Adrenal gland (tissue), 12 donors: ENCODE data around the gene CREM. TPM values are rescaled to one million over a fixed set of nuclear protein-coding genes. Genes with fewer than 3 reads are reported as not detected.

Experiments
- DNase-seq, 7 donors: peaks; one replicate each; pipeline ENCODE4 v3.0.0-alpha.2; 2019 to 2020
- H3K27ac ChIP-seq, 5 donors: fragments of 200-600 bp; sonication (generic) in 4 of 5; 1 replicate in 3 of 5; 2 replicates in 2 of 5; pipeline versions ENCODE4 v1.5.1 to v1.8.0; 2016 to 2020; ENCODE audit warnings: mild to moderate bottlenecking in 1 of 5
- H3K27me3 ChIP-seq: fragments of 200-600 bp; 2 replicates; pipeline ENCODE4 v1.8.0; 2021
- H3K36me3 ChIP-seq, 2 donors: fragments of 200-600 bp; replicated peaks in 1 of 2; 1 replicate in 1 of 2; 2 replicates in 1 of 2; pipeline versions ENCODE4 v1.5.1 to v1.8.0; 2018 to 2022
- H3K4me1 ChIP-seq, 2 donors: fragments of 200-600 bp; replicated peaks in 1 of 2; 1 replicate in 1 of 2; 2 replicates in 1 of 2; pipeline versions ENCODE4 v1.5.1 to v1.8.0; 2018 to 2021
- H3K4me3 ChIP-seq, 4 donors: fragments of 200-600 bp; sonication (generic) in 3 of 4; one replicate each; pipeline ENCODE4 v1.5.1; 2016 to 2018
- H3K9me3 ChIP-seq, 3 donors: fragments of 200-600 bp; sonication (generic) in 1 of 3; replicated peaks in 1 of 3; 1 replicate in 2 of 3; 2 replicates in 1 of 3; pipeline versions ENCODE4 v1.5.1 to v1.8.0; 2016 to 2021
- POLR2A ChIP-seq, 2 donors: fragments of 450-650 bp; IDR thresholded peaks; one replicate each; pipeline ENCODE4 v1.6.1; 2017; ENCODE audit warnings: antibody characterized with exemption in 2 of 2, mild to moderate bottlenecking in 2 of 2, moderate library complexity in 1 of 2
- WGBS, 4 donors: extraction: QIAGEN DNeasy Blood & Tissue Kit in 2 of 4; methylation state at CpG; one replicate each; pipeline versions ENCODE4 v1.1.5 to v1.1.7; 2013 to 2017; 5-methylcytosine and 5-hydroxymethylcytosine counted together
- intact Hi-C, 2 donors: fragments of 100-400 bp; cut with DNase I; formaldehyde crosslinking; loops; one replicate each; pipeline versions ENCODE4 v1.14.1 to v1.15.0; 2022 to 2023
- polyA plus RNA-seq, 3 donors: library from polyadenylated mRNA; stranded (reverse); fragments of 200-250 nt in 2 of 3; fragments of 350-450 nt in 1 of 3; fragmentation: Illumina TruSeq in 1 of 3; extraction: RNeasy Lipid Tissue Mini Kit (QIAGEN cat#74804) in 1 of 3; gene quantifications; one replicate each; pipeline ENCODE4 v1.2.3, GENCODE V29; 2013 to 2014
- total RNA-seq, 9 donors: library from RNA; depleted of rRNA in 4 of 9; stranded (reverse); fragments of >200 nt in 4 of 9; fragments of 120-200 nt in 1 of 9; fragmentation: NEBNext Ultra II Directional in 1 of 9; extraction: Animal tissue kit (Norgen Biotek cat#: 25700) in 1 of 9; gene quantifications; one replicate each; pipeline versions ENCODE4 v1.1.0 to v1.2.4, GENCODE V29; 2013 to 2023
- TF ChIP-seq, protein P1 (sequence below), 6 experiments: fragments of 450-650 bp in 4 of 6; fragments of 200-600 bp in 2 of 6; sonication (generic) in 1 of 6; IDR thresholded peaks; 1 replicate in 5 of 6; 2 replicates in 1 of 6; pipeline versions ENCODE4 v1.5.1 to v1.8.0; 2016 to 2021; ENCODE audit warnings: antibody characterized with exemption in 6 of 6, mild to moderate bottlenecking in 2 of 6, moderate library complexity in 1 of 6
- donor health status: healthy with polysubstance abuse.
- donor health status: Bipolar disorder and iron deficiency.
- donor health status: DM: yes; HTN: yes; CAD: no.
- donor health status: DM: no; HTN: no; CAD: no.
- donor health status: DM: no; HTN: no; CAD: no.
- donor health status: DM: yes; HTN: yes; CAD: no.

CREM gene
- total and polyA plus RNA-seq, 12 donors, result 75.2 to 340 (median 119) TPM

DNA sequence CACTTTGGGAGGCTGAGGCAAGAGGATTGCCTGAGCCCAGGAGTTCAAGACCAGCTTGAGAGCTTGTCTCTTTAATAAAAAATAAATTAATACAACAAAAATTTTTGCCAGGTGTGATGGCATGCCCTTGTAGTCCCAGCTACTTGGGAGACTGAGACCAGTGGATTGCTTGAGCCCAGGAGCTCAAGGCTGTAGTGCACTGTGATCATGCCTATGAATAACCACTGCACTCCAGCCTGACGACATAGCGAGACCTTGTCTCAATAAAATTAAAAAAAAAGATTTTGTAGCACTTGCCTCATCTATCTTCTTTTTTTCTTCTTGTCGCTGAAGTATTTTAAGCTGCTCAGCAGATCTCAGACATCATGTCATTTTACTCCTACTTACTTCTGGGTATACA, 26.3 kb downstream of the CREM start:
- Histone ChIP-seq H3K4me3 (no peak overlapping the region), H3K4me1 (peaks cover 16 to 32% of the 10 kb centered on the region in 2 donors), H3K27me3 (no peaks in the 10 kb centered on the region), H3K36me3 (no peaks in the 10 kb centered on the region), H3K9me3 (no peaks in the 10 kb centered on the region), H3K27ac (peak overlapping the region; percentile 63 to 81 (median 71))
- intact Hi-C loops, result no loop called here
- TF ChIP-seq POLR2A (IDR thresholded peaks at IDR 0.05), result peak in 1 of 2 donors; percentile 54
- TF ChIP-seq, protein P1, sequence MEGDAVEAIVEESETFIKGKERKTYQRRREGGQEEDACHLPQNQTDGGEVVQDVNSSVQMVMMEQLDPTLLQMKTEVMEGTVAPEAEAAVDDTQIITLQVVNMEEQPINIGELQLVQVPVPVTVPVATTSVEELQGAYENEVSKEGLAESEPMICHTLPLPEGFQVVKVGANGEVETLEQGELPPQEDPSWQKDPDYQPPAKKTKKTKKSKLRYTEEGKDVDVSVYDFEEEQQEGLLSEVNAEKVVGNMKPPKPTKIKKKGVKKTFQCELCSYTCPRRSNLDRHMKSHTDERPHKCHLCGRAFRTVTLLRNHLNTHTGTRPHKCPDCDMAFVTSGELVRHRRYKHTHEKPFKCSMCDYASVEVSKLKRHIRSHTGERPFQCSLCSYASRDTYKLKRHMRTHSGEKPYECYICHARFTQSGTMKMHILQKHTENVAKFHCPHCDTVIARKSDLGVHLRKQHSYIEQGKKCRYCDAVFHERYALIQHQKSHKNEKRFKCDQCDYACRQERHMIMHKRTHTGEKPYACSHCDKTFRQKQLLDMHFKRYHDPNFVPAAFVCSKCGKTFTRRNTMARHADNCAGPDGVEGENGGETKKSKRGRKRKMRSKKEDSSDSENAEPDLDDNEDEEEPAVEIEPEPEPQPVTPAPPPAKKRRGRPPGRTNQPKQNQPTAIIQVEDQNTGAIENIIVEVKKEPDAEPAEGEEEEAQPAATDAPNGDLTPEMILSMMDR (IDR thresholded peaks at IDR 0.05), result no peak
- peak in 5 of 7 donors; percentile 58 to 75 (median 72) for DNase-seq
- WGBS, 4 donors, result 35 to 60% (median 56%) methylated on average over 3 of the region's 3 CpGs

DNA sequence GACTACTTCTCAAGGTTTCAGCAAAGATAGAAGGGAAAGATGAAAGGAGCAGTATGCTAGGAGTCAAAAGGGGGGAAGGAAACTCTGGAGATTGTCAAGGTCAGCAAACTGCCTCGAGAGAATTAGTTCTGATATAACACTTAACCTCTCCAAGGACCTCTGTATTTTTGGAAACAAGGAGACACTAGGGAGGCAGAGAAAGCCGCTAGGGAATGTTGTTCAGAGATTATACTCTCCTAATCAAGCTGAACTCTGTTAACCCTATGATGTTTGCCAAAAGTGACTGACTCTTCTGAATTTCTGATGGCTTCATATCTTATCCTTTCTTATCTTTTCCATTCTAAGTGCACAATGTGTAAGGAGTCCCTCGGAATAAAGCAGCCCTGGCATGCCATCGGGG, 27.1 kb downstream of the CREM start:
- WGBS, 4 donors, result 19 to 26% (median 21%) methylated on average over 4 of the region's 4 CpGs
- peak in 5 of 7 donors; percentile 40 to 69 (median 49) for DNase-seq
- TF ChIP-seq, protein P1 (IDR thresholded peaks at IDR 0.05), result no peak
- peak in 1 of 2 donors; percentile 29 for TF ChIP-seq POLR2A (IDR thresholded peaks at IDR 0.05)
- Histone ChIP-seq H3K4me1 (peaks cover 16 to 32% of the 10 kb centered on the region in 2 donors), H3K27me3 (no peaks in the 10 kb centered on the region), H3K4me3 (no peak overlapping the region), H3K27ac (peak overlapping the region; percentile 63 to 81 (median 71)), H3K9me3 (no peaks in the 10 kb centered on the region), H3K36me3 (no peaks in the 10 kb centered on the region)
- intact Hi-C loops, result no loop called here

DNA sequence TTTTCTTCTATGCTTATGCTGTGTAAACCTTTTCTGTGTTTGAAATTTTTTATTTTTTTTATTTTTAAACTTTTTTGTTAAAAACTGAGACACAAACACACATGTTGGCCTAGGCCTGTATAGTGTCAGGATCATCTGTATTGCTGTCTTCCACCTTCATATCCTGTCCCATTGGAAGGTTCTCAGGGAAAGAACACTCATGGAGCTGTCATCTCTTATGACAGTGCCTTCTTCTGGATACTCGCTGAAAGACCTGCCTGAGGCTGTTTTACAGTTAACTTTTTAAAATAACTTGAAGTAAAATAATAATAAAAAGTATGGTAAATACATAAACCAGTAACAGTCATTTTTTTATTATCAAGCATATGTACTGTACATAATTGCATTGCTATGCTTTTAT, 34.1 kb downstream of the CREM start:
- Histone ChIP-seq H3K4me1 (no peaks in the 10 kb centered on the region), H3K9me3 (no peaks in the 10 kb centered on the region), H3K27me3 (no peaks in the 10 kb centered on the region), H3K4me3 (no peak overlapping the region), H3K36me3 (no peaks in the 10 kb centered on the region), H3K27ac (no peak overlapping the region)
- TF ChIP-seq, protein P1 (IDR thresholded peaks at IDR 0.05), result no peak
- TF ChIP-seq POLR2A (IDR thresholded peaks at IDR 0.05), result no peak
- intact Hi-C loops, result no loop called here
- WGBS, 4 donors, result 95 to 100% (median 97%) methylated on average over 1 of the region's 1 CpG
- no peak for DNase-seq

- WGBS, 4 donors, result 94 to 100% (median 99%) methylated on average over 2 of the region's 2 CpGs
- Histone ChIP-seq H3K27me3 (no peaks in the 10 kb centered on the region), H3K4me1 (no peaks in the 10 kb centered on the region), H3K9me3 (no peaks in the 10 kb centered on the region), H3K4me3 (no peak overlapping the region), H3K27ac (no peak overlapping the region), H3K36me3 (no peaks in the 10 kb centered on the region)
- TF ChIP-seq, protein P1 (IDR thresholded peaks at IDR 0.05), result no peak
- TF ChIP-seq POLR2A (IDR thresholded peaks at IDR 0.05), result no peak
- intact Hi-C loops, result no loop called here
- DNase-seq, result no peak
Measured at GRCh38 chr10:35161906-35162305, 35.3 kb downstream of the CREM start.
